ENCODE results near the gene GLIS1.

GRCh38 chr1:53628286-53628955, 110.5 kb downstream of the GLIS1 start:
- TF ChIP-seq POLR2A (IDR thresholded peaks at IDR 0.05) (no peak), POLR2AphosphoS5 (IDR thresholded peaks at IDR 0.05; ENCODE audit: insufficient read depth in 1 of 2, low read depth in 1 of 2) (no peak)
- TF ChIP-seq, protein P1, sequence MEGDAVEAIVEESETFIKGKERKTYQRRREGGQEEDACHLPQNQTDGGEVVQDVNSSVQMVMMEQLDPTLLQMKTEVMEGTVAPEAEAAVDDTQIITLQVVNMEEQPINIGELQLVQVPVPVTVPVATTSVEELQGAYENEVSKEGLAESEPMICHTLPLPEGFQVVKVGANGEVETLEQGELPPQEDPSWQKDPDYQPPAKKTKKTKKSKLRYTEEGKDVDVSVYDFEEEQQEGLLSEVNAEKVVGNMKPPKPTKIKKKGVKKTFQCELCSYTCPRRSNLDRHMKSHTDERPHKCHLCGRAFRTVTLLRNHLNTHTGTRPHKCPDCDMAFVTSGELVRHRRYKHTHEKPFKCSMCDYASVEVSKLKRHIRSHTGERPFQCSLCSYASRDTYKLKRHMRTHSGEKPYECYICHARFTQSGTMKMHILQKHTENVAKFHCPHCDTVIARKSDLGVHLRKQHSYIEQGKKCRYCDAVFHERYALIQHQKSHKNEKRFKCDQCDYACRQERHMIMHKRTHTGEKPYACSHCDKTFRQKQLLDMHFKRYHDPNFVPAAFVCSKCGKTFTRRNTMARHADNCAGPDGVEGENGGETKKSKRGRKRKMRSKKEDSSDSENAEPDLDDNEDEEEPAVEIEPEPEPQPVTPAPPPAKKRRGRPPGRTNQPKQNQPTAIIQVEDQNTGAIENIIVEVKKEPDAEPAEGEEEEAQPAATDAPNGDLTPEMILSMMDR (IDR thresholded peaks at IDR 0.05): no peak

Measured in vagina (tissue), 2 donors.